HG02884 (cell line): ENCODE measurements around the gene LYPD1.

ENCODE experiments used
- ATAC-seq: cut with Tn5 transposase; IDR thresholded peaks from one replicate; pipeline ENCODE4 v1.9.1; 2021; ENCODE audit warnings: mild to moderate bottlenecking, moderate library complexity; ENCODE audit not compliant: unreplicated experiment

LYPD1 gene

GRCh38 chr2:132638313-132639040, 31.5 kb downstream of the LYPD1 start:
- no peak for ATAC-seq

GRCh38 chr2:132636346-132636745, 33.7 kb downstream of the LYPD1 start:
- no peak for ATAC-seq

- ATAC-seq = no peak
Measured at GRCh38 chr2:132633635-132634034, 36.4 kb downstream of the LYPD1 start.

GRCh38 chr2:132632000-132632649, 37.9 kb downstream of the LYPD1 start:
- ATAC-seq = no peak

- ATAC-seq = no peak
Measured at GRCh38 chr2:132627536-132627935, 42.5 kb downstream of the LYPD1 start.

GRCh38 chr2:132623096-132623839, 46.7 kb downstream of the LYPD1 start:
- no peak for ATAC-seq

GRCh38 chr2:132621131-132621875, 48.7 kb downstream of the LYPD1 start:
- no peak for ATAC-seq

- no peak for ATAC-seq
Measured at GRCh38 chr2:132620115-132620514, 49.9 kb downstream of the LYPD1 start.

GRCh38 chr2:132618734-132619133, 51.3 kb downstream of the LYPD1 start:
- ATAC-seq = no peak

- no peak for ATAC-seq
Measured at GRCh38 chr2:132617989-132618388, 52.0 kb downstream of the LYPD1 start.

- no peak for ATAC-seq
Measured at GRCh38 chr2:132615329-132616085, 54.5 kb downstream of the LYPD1 start.

- ATAC-seq = no peak
Measured at GRCh38 chr2:132611719-132612118, 58.3 kb downstream of the LYPD1 start.

GRCh38 chr2:132609101-132609890, 60.7 kb downstream of the LYPD1 start:
- no peak for ATAC-seq

- no peak for ATAC-seq
Measured at GRCh38 chr2:132608311-132608710, 61.7 kb downstream of the LYPD1 start.

- ATAC-seq = no peak
Measured at GRCh38 chr2:132607426-132608090, 62.4 kb downstream of the LYPD1 start.

GRCh38 chr2:132606649-132607048, 63.4 kb downstream of the LYPD1 start:
- no peak for ATAC-seq

GRCh38 chr2:132605236-132606180, 64.5 kb downstream of the LYPD1 start:
- ATAC-seq = no peak

GRCh38 chr2:132604561-132604960, 65.4 kb downstream of the LYPD1 start:
- no peak for ATAC-seq
